ENCODE measurements around the gene GPR15.

DNA sequence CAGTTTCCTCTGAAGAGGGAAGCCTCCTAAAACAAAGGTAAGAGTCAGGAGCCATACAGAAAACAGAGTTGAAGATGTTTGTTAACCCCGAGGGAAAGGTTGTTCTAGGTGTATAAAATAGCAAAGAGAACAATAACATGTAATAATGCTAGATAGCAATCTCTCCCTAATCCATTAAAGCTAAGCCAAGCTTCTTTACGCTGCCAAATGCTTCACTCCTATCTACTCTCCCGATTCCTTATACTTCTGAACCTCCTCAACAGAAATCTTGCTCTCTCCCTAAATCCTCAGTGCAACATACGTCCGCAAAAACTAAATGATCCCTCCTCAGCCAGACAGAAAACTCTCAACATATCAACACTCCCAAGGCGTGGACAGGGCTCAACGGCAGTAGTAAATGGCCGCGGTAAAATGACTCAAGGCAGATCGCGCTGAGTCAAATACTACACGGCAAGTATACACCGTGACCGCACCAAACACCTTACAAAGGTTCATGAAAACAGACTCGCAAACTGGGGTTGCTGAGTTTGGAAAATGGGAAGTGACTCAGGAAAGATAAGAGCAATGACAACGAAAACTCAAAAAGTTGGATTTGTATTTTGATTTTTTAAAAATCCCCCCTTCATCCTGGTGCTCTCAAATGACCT, 9.8 kb upstream of the GPR15 start:
- TF ChIP-seq, protein P1, sequence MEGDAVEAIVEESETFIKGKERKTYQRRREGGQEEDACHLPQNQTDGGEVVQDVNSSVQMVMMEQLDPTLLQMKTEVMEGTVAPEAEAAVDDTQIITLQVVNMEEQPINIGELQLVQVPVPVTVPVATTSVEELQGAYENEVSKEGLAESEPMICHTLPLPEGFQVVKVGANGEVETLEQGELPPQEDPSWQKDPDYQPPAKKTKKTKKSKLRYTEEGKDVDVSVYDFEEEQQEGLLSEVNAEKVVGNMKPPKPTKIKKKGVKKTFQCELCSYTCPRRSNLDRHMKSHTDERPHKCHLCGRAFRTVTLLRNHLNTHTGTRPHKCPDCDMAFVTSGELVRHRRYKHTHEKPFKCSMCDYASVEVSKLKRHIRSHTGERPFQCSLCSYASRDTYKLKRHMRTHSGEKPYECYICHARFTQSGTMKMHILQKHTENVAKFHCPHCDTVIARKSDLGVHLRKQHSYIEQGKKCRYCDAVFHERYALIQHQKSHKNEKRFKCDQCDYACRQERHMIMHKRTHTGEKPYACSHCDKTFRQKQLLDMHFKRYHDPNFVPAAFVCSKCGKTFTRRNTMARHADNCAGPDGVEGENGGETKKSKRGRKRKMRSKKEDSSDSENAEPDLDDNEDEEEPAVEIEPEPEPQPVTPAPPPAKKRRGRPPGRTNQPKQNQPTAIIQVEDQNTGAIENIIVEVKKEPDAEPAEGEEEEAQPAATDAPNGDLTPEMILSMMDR (IDR thresholded peaks at IDR 0.05; ENCODE audit: low read depth, low read length, poor library complexity, severe bottlenecking), result no peak
- TF ChIP-seq EZH2phosphoT487 (IDR thresholded peaks at IDR 0.05; ENCODE audit: borderline replicate concordance, low read length), result no peak

Measured in DOHH2 (cell line).